H9 (cell line): ENCODE measurements around the gene IFNL3. TPM values are rescaled to one million over a fixed set of nuclear protein-coding genes. Genes with fewer than 3 reads are reported as not detected.

Source experiments
- DNase-seq: peaks from one replicate; pipeline ENCODE4 v3.0.0-alpha.2; 2017
- H2AFZ ChIP-seq: one replicate; pipeline ENCODE4 v1.6.1; 2013; ENCODE audit warnings: mild to moderate bottlenecking, low read length, control low read depth, moderate library complexity
- H2AK5ac ChIP-seq: 2 replicates; pipeline ENCODE4 v1.6.1; 2013; ENCODE audit warnings: low read length, control low read depth, mixed read lengths; ENCODE audit not compliant: insufficient read length
- H2BK120ac ChIP-seq: one replicate; pipeline ENCODE4 v1.6.1; 2013; ENCODE audit warnings: low read depth, mild to moderate bottlenecking, low read length, control low read depth, inconsistent platforms; ENCODE audit not compliant: poor library complexity, severe bottlenecking
- H2BK12ac ChIP-seq: 2 replicates; pipeline ENCODE4 v1.6.1; 2013; ENCODE audit warnings: low read length, control low read depth, mixed read lengths, low read depth; ENCODE audit not compliant: insufficient read length
- H2BK15ac ChIP-seq: 2 replicates; pipeline ENCODE4 v1.6.1; 2013; ENCODE audit warnings: low read depth, low read length, control low read depth
- H2BK20ac ChIP-seq: one replicate; pipeline ENCODE4 v1.6.1; 2013; ENCODE audit warnings: low read depth, mild to moderate bottlenecking, low read length, control low read depth, inconsistent platforms; ENCODE audit not compliant: poor library complexity, severe bottlenecking
- H2BK5ac ChIP-seq: 2 replicates; pipeline ENCODE4 v1.6.1; 2013; ENCODE audit warnings: low read length, control low read depth, mixed read lengths; ENCODE audit not compliant: insufficient read length
- H3K14ac ChIP-seq: 2 replicates; pipeline ENCODE4 v1.6.1; 2013; ENCODE audit warnings: low read length, control low read depth; ENCODE audit not compliant: insufficient read depth
- H3K18ac ChIP-seq: 2 replicates; pipeline ENCODE4 v1.6.1; 2013; ENCODE audit warnings: low read depth, mild to moderate bottlenecking, mixed read lengths, low read length, control low read depth; ENCODE audit not compliant: insufficient read length
- H3K23ac ChIP-seq: 2 replicates; pipeline ENCODE4 v1.6.1; 2013; ENCODE audit warnings: low read length, control low read depth, mixed read lengths, low read depth; ENCODE audit not compliant: insufficient read length
- H3K23me2 ChIP-seq: 2 replicates; pipeline ENCODE4 v1.6.1; 2013; ENCODE audit warnings: low read depth, mild to moderate bottlenecking, mixed read lengths, low read length, control low read depth; ENCODE audit not compliant: insufficient read length, poor library complexity, severe bottlenecking
- H3K27ac ChIP-seq: 2 replicates; pipeline ENCODE4 v1.5.1; 2013; ENCODE audit warnings: low read length, control low read depth, mixed read lengths, low read depth; ENCODE audit not compliant: insufficient read length
- H3K27me3 ChIP-seq: 2 replicates; pipeline ENCODE4 v1.6.1; 2013; ENCODE audit warnings: low read length, control low read depth, inconsistent platforms; ENCODE audit not compliant: insufficient read depth
- H3K4ac ChIP-seq: 2 replicates; pipeline ENCODE4 v1.6.1; 2013; ENCODE audit warnings: low read depth, mild to moderate bottlenecking, control low read depth, inconsistent platforms, low read length, moderate library complexity
- H3K4me1 ChIP-seq: 2 replicates; pipeline ENCODE4 v1.6.1; 2013; ENCODE audit warnings: low read length, control low read depth, inconsistent platforms; ENCODE audit not compliant: insufficient read depth
- H3K4me2 ChIP-seq: 2 replicates; pipeline ENCODE4 v1.6.1; 2013; ENCODE audit warnings: low read length, control low read depth, mixed read lengths; ENCODE audit not compliant: insufficient read length, insufficient read depth
- H3K56ac ChIP-seq: 2 replicates; pipeline ENCODE4 v1.6.1; 2013; ENCODE audit warnings: low read depth, mild to moderate bottlenecking, mixed read lengths, low read length, control low read depth; ENCODE audit not compliant: insufficient read length
- H3K79me1 ChIP-seq: 2 replicates; pipeline ENCODE4 v1.6.1; 2013; ENCODE audit warnings: low read depth, mild to moderate bottlenecking, moderate library complexity, low read length, control low read depth, inconsistent platforms; ENCODE audit not compliant: insufficient read depth, poor library complexity, severe bottlenecking
- H3K79me2 ChIP-seq: 2 replicates; pipeline ENCODE4 v1.6.1; 2013; ENCODE audit warnings: low read length, control low read depth, inconsistent platforms; ENCODE audit not compliant: insufficient read depth
- H3K9ac ChIP-seq: 2 replicates; pipeline ENCODE4 v1.6.1; 2013; ENCODE audit warnings: low read length, control low read depth, mixed read lengths; ENCODE audit not compliant: insufficient read length; ENCODE audit errors: extremely low read depth
- H3K9me3 ChIP-seq: one replicate; pipeline ENCODE4 v1.6.1; 2013; ENCODE audit warnings: low read depth, low read length, inconsistent platforms; ENCODE audit not compliant: control insufficient read depth
- H3T11ph ChIP-seq: one replicate; pipeline ENCODE4 v1.6.1; 2013; ENCODE audit warnings: mild to moderate bottlenecking, low read length, control low read depth, inconsistent platforms
- H4K20me1 ChIP-seq: one replicate; pipeline ENCODE4 v1.6.1; 2013; ENCODE audit not compliant: control insufficient read depth, insufficient read length, insufficient read depth
- H4K5ac ChIP-seq: 2 replicates; pipeline ENCODE4 v1.6.1; 2013; ENCODE audit warnings: low read depth, mild to moderate bottlenecking, mixed read lengths, low read length, control low read depth; ENCODE audit not compliant: insufficient read length
- H4K8ac ChIP-seq: replicated peaks from 2 replicates; pipeline ENCODE4 v1.6.1; 2013; ENCODE audit warnings: low read length, control low read depth, mixed read lengths, low read depth; ENCODE audit not compliant: insufficient read length
- H4K91ac ChIP-seq: 2 replicates; pipeline ENCODE4 v1.6.1; 2013; ENCODE audit warnings: low read depth, mild to moderate bottlenecking, moderate library complexity, mixed read lengths, low read length, control low read depth; ENCODE audit not compliant: insufficient read length
- H3K27ac Mint-ChIP-seq, 3 experiments: 2 replicates in 2 of 3; 3 replicates in 1 of 3; pipeline ENCODE4 v1.8.0; 2020 to 2021; ENCODE audit warnings: mixed read lengths in 3 of 3, mild to moderate bottlenecking in 1 of 3, moderate library complexity in 1 of 3
- H3K27me3 Mint-ChIP-seq: 2 replicates; pipeline ENCODE4 v1.8.0; 2021; ENCODE audit warnings: low read depth, mild to moderate bottlenecking, moderate library complexity, mixed read lengths
- H3K36me3 Mint-ChIP-seq, 3 experiments: 2 replicates in 2 of 3; 3 replicates in 1 of 3; pipeline ENCODE4 v1.8.0; 2020 to 2021; ENCODE audit warnings: low read depth in 3 of 3, mixed read lengths in 3 of 3; ENCODE audit not compliant: insufficient read depth in 1 of 3
- H3K4me1 Mint-ChIP-seq, 2 experiments: 2 replicates each; pipeline ENCODE4 v1.8.0; 2020; ENCODE audit warnings: mixed read lengths in 2 of 2
- H3K4me3 Mint-ChIP-seq, 2 experiments: 2 replicates in 1 of 2; 3 replicates in 1 of 2; pipeline ENCODE4 v1.8.0; 2020 to 2021; ENCODE audit warnings: mild to moderate bottlenecking in 2 of 2, mixed read lengths in 2 of 2, moderate library complexity in 1 of 2
- H3K9me3 Mint-ChIP-seq, 2 experiments: 2 replicates in 1 of 2; 3 replicates in 1 of 2; pipeline ENCODE4 v1.8.0; 2020; ENCODE audit warnings: mild to moderate bottlenecking in 2 of 2, mixed read lengths in 2 of 2, moderate library complexity in 1 of 2
- WGBS: extraction: QIAGEN DNeasy Blood & Tissue Kit; methylation state at CpG from one replicate; pipeline ENCODE4 v1.1.7; 2013; ENCODE audit warnings: missing lambda C conversion rate, low lambda C conversion rate, mixed read lengths; ENCODE audit not compliant: insufficient read length; ENCODE audit errors: extremely low coverage; 5-methylcytosine and 5-hydroxymethylcytosine counted together
- total RNA-seq: library from RNA; stranded (reverse); gene quantifications from 2 replicates; pipeline ENCODE4 v1.2.1, GENCODE V29; 2021
- TF ChIP-seq, protein P1 (sequence below): fragments of 200-600 bp; sonication (generic); conservative IDR thresholded peaks from 3 replicates; pipeline ENCODE4 v1.8.0; 2021; ENCODE audit warnings: antibody characterized with exemption, mild to moderate bottlenecking

IFNL3 gene
- total RNA-seq, 1 experiment from 2014 or later: not detected

DNA sequence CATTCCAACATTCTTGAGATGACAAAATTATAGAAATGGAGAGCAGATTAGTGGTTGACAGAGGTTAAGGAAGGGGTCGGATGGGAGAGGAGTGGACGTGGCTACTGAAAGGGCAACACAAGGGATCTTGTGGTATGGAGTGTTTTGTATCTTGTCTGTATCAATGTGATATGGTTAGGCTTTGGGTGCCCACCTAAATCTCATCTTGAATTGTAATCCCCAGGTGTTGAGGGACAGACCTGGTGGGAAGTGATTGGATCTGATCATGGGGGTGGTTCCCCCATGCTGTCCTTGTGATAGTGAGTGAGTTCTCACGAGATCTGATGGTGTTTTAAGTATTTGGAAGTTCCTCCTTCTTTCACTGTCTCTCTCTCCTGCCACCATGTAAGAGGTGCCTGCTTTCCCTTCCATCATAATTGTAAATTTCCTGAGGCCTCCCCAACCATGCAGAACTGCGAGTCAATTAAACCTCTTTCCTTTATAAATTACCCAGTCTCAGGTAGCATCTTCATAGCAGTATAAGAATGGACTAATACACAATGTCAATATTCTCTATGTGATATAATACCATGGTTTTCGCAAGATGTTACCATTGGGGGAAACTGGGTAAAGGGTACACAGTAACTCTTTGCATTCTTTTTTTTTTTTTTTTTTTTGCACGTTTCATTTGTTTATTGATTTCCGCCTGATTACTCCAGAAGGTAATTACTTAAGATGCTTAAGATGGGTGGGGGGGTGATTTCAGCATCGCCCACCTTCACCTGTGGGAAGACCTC, 8.8 kb upstream of the IFNL3 start:
- WGBS: no CpG with 5 or more reads among the region's 8 CpGs

More for the DNA sequence above, 8.8 kb upstream of the IFNL3 start:
- Histone ChIP-seq H3K4me1 (no peaks in the 10 kb centered on the region), H3K14ac (no peak overlapping the region), H3K4ac (no peak overlapping the region), H3K9ac (no peak overlapping the region), H4K20me1 (no peaks in the 10 kb centered on the region), H2AK5ac (no peak overlapping the region), H4K91ac (no peak overlapping the region), H3K9me3 (no peaks in the 10 kb centered on the region), H3K23ac (no peak overlapping the region), H3K18ac (no peak overlapping the region), H2BK120ac (no peak overlapping the region), H3K79me1 (no peaks in the 10 kb centered on the region), H3K79me2 (no peaks in the 10 kb centered on the region), H4K5ac (no peak overlapping the region), H2BK12ac (no peak overlapping the region), H3T11ph (no peak overlapping the region), H3K23me2 (no peaks in the 10 kb centered on the region), H3K56ac (no peak overlapping the region), H3K27ac (no peak overlapping the region), H2BK15ac (no peak overlapping the region), H2BK5ac (no peak overlapping the region), H3K27me3 (peaks cover 18% of the 10 kb centered on the region; the same call in 1 of the 2 replicates), H2AFZ (no peak overlapping the region), H3K4me2 (no peak overlapping the region), H4K8ac (no peak overlapping the region), H2BK20ac (no peak overlapping the region)
- Mint-ChIP-seq H3K36me3 (no peaks in the 10 kb centered on the region), H3K4me3 (no peak overlapping the region), H3K27ac (no peak overlapping the region), H3K9me3 (no peaks in the 10 kb centered on the region), H3K27me3 (peaks cover 89% of the 10 kb centered on the region), H3K4me1 (peaks cover 0 to 2% of the 10 kb centered on the region in 2 experiments; a peak in 1 of 4 replicates)
- DNase-seq: no peak
- TF ChIP-seq, protein P1, sequence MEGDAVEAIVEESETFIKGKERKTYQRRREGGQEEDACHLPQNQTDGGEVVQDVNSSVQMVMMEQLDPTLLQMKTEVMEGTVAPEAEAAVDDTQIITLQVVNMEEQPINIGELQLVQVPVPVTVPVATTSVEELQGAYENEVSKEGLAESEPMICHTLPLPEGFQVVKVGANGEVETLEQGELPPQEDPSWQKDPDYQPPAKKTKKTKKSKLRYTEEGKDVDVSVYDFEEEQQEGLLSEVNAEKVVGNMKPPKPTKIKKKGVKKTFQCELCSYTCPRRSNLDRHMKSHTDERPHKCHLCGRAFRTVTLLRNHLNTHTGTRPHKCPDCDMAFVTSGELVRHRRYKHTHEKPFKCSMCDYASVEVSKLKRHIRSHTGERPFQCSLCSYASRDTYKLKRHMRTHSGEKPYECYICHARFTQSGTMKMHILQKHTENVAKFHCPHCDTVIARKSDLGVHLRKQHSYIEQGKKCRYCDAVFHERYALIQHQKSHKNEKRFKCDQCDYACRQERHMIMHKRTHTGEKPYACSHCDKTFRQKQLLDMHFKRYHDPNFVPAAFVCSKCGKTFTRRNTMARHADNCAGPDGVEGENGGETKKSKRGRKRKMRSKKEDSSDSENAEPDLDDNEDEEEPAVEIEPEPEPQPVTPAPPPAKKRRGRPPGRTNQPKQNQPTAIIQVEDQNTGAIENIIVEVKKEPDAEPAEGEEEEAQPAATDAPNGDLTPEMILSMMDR: no peak
